Measurements from ENCODE around the gene PDE10A. TPM values are rescaled to one million over a fixed set of nuclear protein-coding genes. Genes with fewer than 3 reads are reported as not detected.

PDE10A gene
- total and polyA plus RNA-seq, 2 of the 8 experiments (the other 6 are each of a cell fraction or from before 2014, with no cell fraction given): 1.1 to 2.4 TPM

DNA sequence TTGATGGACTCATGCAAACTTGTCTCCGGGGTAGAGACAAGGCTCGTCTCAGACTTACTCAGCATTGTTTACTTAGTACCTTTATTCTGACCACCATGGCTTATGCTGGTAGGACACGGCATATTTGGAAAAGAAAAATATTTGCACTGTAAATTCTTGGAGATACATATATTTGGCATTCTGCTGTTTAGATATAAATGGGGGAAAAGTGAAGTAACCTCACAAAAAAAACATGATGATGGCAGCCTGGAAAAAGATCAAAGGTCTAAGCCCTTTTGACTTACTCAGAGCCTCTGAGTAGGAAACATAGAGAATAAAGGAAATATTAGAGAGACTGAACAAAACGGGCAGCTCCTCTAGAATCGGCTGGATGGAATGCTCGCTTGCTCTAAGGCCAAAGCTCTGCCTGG, 32.5 kb downstream of the PDE10A start:
- H2AK5ac ChIP-seq (ENCODE audit: low read depth, low read length): no peak overlapping the region
- CTCF ChIA-PET (ENCODE audit: partially characterized antibody): no interaction called here
- no peak overlapping the region for H3K4me2 ChIP-seq (ENCODE audit: insufficient read depth in 1 of 2, low read depth in 2 of 2, low read length in 2 of 2)
- H3K23me2 ChIP-seq (ENCODE audit: low read depth, low read length): no peaks in the 10 kb centered on the region
- H4K5ac ChIP-seq (ENCODE audit: insufficient read length, low read depth, low read length): no peak overlapping the region
- H2BK20ac ChIP-seq (ENCODE audit: low read length): no peak overlapping the region
- H2BK12ac ChIP-seq (ENCODE audit: low read depth, low read length): no peak overlapping the region
- no peaks in the 10 kb centered on the region for H3K9me3 ChIP-seq (ENCODE audit: insufficient read depth in 2 of 2, low read depth in 1 of 2, low read length in 1 of 2)
- H3K18ac ChIP-seq (ENCODE audit: extremely low read depth, low read length): no peak overlapping the region
- no peak overlapping the region for H3K9ac ChIP-seq (replicated peaks in 1 of 4; ENCODE audit: extremely low read depth in 1 of 4, low read depth in 3 of 4, low read length in 3 of 4)
- H3K79me2 ChIP-seq (ENCODE audit: control insufficient read depth in 1 of 2, insufficient read depth in 2 of 2, low read length in 2 of 2): no peaks in the 10 kb centered on the region
- H2AFZ ChIP-seq (ENCODE audit: low read length): no peak overlapping the region
- no peak overlapping the region for H2BK5ac ChIP-seq (ENCODE audit: low read depth, low read length)
- H3K4ac ChIP-seq (replicated peaks; ENCODE audit: insufficient read length, low read depth, low read length): no peak overlapping the region
- no peaks in the 10 kb centered on the region for H3K27me3 ChIP-seq (replicated peaks in 1 of 4; ENCODE audit: control insufficient read depth in 3 of 4, extremely low read depth in 1 of 4, insufficient read depth in 3 of 4, low read length in 3 of 4)
- no peak overlapping the region for H4K91ac ChIP-seq (replicated peaks; ENCODE audit: insufficient read length, low read length)
- no peaks in the 10 kb centered on the region for H3K79me1 ChIP-seq (ENCODE audit: low read depth, low read length)
- H2BK120ac ChIP-seq (replicated peaks; ENCODE audit: low read depth, low read length): no peak overlapping the region
- POLR2A ChIA-PET (ENCODE audit: partially characterized antibody): no interaction called here
- H3K27ac ChIP-seq (ENCODE audit: low read depth, low read length): no peak overlapping the region
- 98% methylated on average over 6 of the region's 6 CpGs; no CpG with 5 or more reads in 1 of the 2 experiments for WGBS, 2 experiments (ENCODE audit: extremely low coverage in 1 of 2, insufficient coverage in 1 of 2, insufficient read length in 1 of 2, insufficient replicate concordance in 2 of 2, low coverage in 1 of 2, low lambda C conversion rate in 2 of 2, missing lambda C conversion rate in 1 of 2)
- H3K14ac ChIP-seq (ENCODE audit: insufficient read length): no peak overlapping the region
- H3K4me1 ChIP-seq (replicated peaks in 1 of 4; ENCODE audit: control insufficient read depth in 3 of 4, insufficient read depth in 4 of 4, low read length in 3 of 4): peaks cover 1 to 5% (median 2%) of the 10 kb centered on the region in 4 experiments; a peak in 2 of 7 replicates
- H2BK15ac ChIP-seq (ENCODE audit: low read length): no peak overlapping the region
- H4K8ac ChIP-seq (ENCODE audit: extremely low read depth, insufficient read depth, low read length): no peak overlapping the region
- H3K36me3 ChIP-seq (ENCODE audit: control insufficient read depth in 2 of 4, insufficient read depth in 4 of 4, low read length in 3 of 4): no peaks in the 10 kb centered on the region
- H4K20me1 ChIP-seq (replicated peaks in 1 of 2; ENCODE audit: control insufficient read depth in 1 of 2, insufficient read depth in 2 of 2, low read length in 2 of 2): no peaks in the 10 kb centered on the region
- no peak for FAIRE-seq
- no peak overlapping the region for H3K56ac ChIP-seq (replicated peaks; ENCODE audit: insufficient read length, low read depth, low read length)
- no peak overlapping the region for H3K4me3 ChIP-seq (ENCODE audit: extremely low read depth in 1 of 4, insufficient read depth in 2 of 4, low read depth in 3 of 4, low read length in 4 of 4)
- no peak overlapping the region for H3K23ac ChIP-seq (ENCODE audit: insufficient read length)
- no peak for DNase-seq (ENCODE audit: low read depth in 1 of 2, low spot score in 2 of 2)
- TF ChIP-seq ZNF274 (IDR thresholded peaks at IDR 0.05; ENCODE audit: borderline replicate concordance, extremely low read depth, low read length) (no peak), CTBP2 (IDR thresholded peaks at IDR 0.05; ENCODE audit: borderline replicate concordance, insufficient read depth, insufficient read length, low read length) (no peak), JUN (IDR thresholded peaks at IDR 0.05; ENCODE audit: low read depth, low read length) (no peak), CHD1 (IDR thresholded peaks at IDR 0.05; ENCODE audit: low read depth, low read length) (no peak), KDM1A (IDR thresholded peaks at IDR 0.05; ENCODE audit: borderline replicate concordance, low read length) (no peak), FOSL1 (IDR thresholded peaks at IDR 0.05; ENCODE audit: insufficient read depth, low read depth, low read length) (no peak), HDAC6 (IDR thresholded peaks at IDR 0.05; ENCODE audit: low read depth, low read length) (no peak), NRF1 (IDR thresholded peaks at IDR 0.05; ENCODE audit: low read depth, low read length) (no peak)
